CD4-positive, alpha-beta memory T cell (primary cell): ENCODE results near the gene FHIT. TPM values are rescaled to one million over a fixed set of nuclear protein-coding genes. Genes with fewer than 3 reads are reported as not detected.

Source experiments
- CTCF ChIA-PET: fragments of 350-600 bp; sonication (Branson Sonifier 250); formaldehyde crosslinking; loops from one replicate; lab custom pipeline; 2021; ENCODE audit warnings: inconsistent platforms; ENCODE audit not compliant: partially characterized antibody; lab: Charles Lee
- POLR2A ChIA-PET: fragments of 350-600 bp; sonication (Branson Sonifier 250); formaldehyde crosslinking; loops from one replicate; lab custom pipeline; 2021; ENCODE audit not compliant: partially characterized antibody; lab: Charles Lee
- DNase-seq, 5 donors: peaks; one replicate each; pipeline versions ENCODE4 v3.0.0 to v3.0.0-alpha.2; 2020 to 2022; ENCODE audit warnings: mixed read lengths in 1 of 5
- H3K27ac ChIP-seq: one replicate; pipeline ENCODE4 v1.7.0; 2013; ENCODE audit warnings: low read depth, low read length
- H3K27me3 ChIP-seq: 2 replicates; pipeline ENCODE4 v1.7.0; 2013; ENCODE audit warnings: mild to moderate bottlenecking, low read length, moderate library complexity; ENCODE audit not compliant: insufficient read depth
- H3K36me3 ChIP-seq: 2 replicates; pipeline ENCODE4 v1.7.0; 2013; ENCODE audit warnings: mild to moderate bottlenecking, low read length, moderate library complexity; ENCODE audit not compliant: insufficient read depth
- H3K4me1 ChIP-seq: 2 replicates; pipeline ENCODE4 v1.7.0; 2013; ENCODE audit warnings: mild to moderate bottlenecking, low read length, moderate library complexity; ENCODE audit not compliant: insufficient read depth
- H3K4me3 ChIP-seq, 2 donors: one replicate each; pipeline ENCODE4 v1.7.0; 2013; ENCODE audit warnings: low read length in 2 of 2, mild to moderate bottlenecking in 1 of 2
- H3K9me3 ChIP-seq, 2 donors: one replicate each; pipeline ENCODE4 v1.7.0; 2013; ENCODE audit warnings: low read length in 2 of 2, control low read depth in 1 of 2; ENCODE audit not compliant: control insufficient read depth in 1 of 2
- H3K27ac Mint-ChIP-seq, 7 donors: one replicate each; pipeline ENCODE4 v1.8.0; 2020 to 2021; ENCODE audit warnings: mixed read lengths in 7 of 7, mild to moderate bottlenecking in 6 of 7, inconsistent platforms in 3 of 7, moderate library complexity in 3 of 7
- H3K27me3 Mint-ChIP-seq, 2 donors: one replicate each; pipeline ENCODE4 v1.8.0; 2020 to 2021; ENCODE audit warnings: mixed read lengths in 2 of 2
- H3K36me3 Mint-ChIP-seq, 2 donors: one replicate each; pipeline ENCODE4 v1.8.0; 2020 to 2021; ENCODE audit warnings: mixed read lengths in 2 of 2, inconsistent platforms in 1 of 2, mild to moderate bottlenecking in 1 of 2
- H3K4me1 Mint-ChIP-seq, 4 donors: one replicate each; pipeline ENCODE4 v1.8.0; 2020 to 2021; ENCODE audit warnings: mixed read lengths in 4 of 4, mild to moderate bottlenecking in 1 of 4
- H3K4me3 Mint-ChIP-seq, 8 donors: one replicate each; pipeline ENCODE4 v1.8.0; 2020 to 2021; ENCODE audit warnings: mixed read lengths in 8 of 8, mild to moderate bottlenecking in 7 of 8, moderate library complexity in 6 of 8, inconsistent platforms in 3 of 8
- H3K9me3 Mint-ChIP-seq, 8 donors: one replicate each; pipeline ENCODE4 v1.8.0; 2020 to 2021; ENCODE audit warnings: mixed read lengths in 8 of 8, mild to moderate bottlenecking in 5 of 8, inconsistent platforms in 3 of 8, moderate library complexity in 1 of 8
- intact Hi-C: fragments of 100-400 bp; cut with micrococcal nuclease; formaldehyde crosslinking; loops from one replicate; pipeline ENCODE4 v1.15.1; 2023
- polyA plus RNA-seq, 2 donors: library from polyadenylated mRNA; unstranded; fragments of 300-500 nt; fragmentation: Illumina TruSeq; gene quantifications; one replicate each; pipeline ENCODE4 v1.2.3, GENCODE V29; 2021
- total RNA-seq, 2 experiments: library from RNA; stranded (reverse); gene quantifications; one replicate each; pipeline ENCODE4 v1.2.3, GENCODE V29; 2021

FHIT gene
- total and polyA plus RNA-seq, 4 experiments from 2014 or later = 8.5 to 58.7 (median 33.2) TPM

GRCh38 chr3:60000311-60001105, 1250.7 kb downstream of the FHIT start:
- Histone ChIP-seq H3K4me3 (no peak overlapping the region), H3K36me3 (no peaks in the 10 kb centered on the region), H3K27me3 (no peaks in the 10 kb centered on the region), H3K9me3 (no peaks in the 10 kb centered on the region), H3K4me1 (peaks cover 28% of the 10 kb centered on the region), H3K27ac (no peak overlapping the region)
- intact Hi-C loops = no loop called here
- H3K9me3 Mint-ChIP-seq = peaks cover 0 to 3% (median 0%) of the 10 kb centered on the region in 8 donors
- peaks cover 0 to 4% of the 10 kb centered on the region in 2 donors for H3K36me3 Mint-ChIP-seq
- H3K27me3 Mint-ChIP-seq = no peaks in the 10 kb centered on the region
- ChIA-PET POLR2A (interaction anchor here (1.8 kb wide), 1 partner anchor 10 kb away, joined by 8 read pairs; no protein-coding TSS in a partner anchor), CTCF (interaction anchor here (1.9 kb wide), 1 partner anchor 11 kb away, joined by 5 read pairs; no protein-coding TSS in a partner anchor)
- DNase-seq = no peak
- peak overlapping the region in 1 of 7 donors; percentile 13 for H3K27ac Mint-ChIP-seq
- H3K4me1 Mint-ChIP-seq = peaks cover 24 to 48% (median 39%) of the 10 kb centered on the region in 4 donors
- peak overlapping the region in 2 of 8 donors; percentile 54 to 64 for H3K4me3 Mint-ChIP-seq

GRCh38 chr3:59998058-59998457, 1253.2 kb downstream of the FHIT start:
- no peak for DNase-seq
- ChIA-PET CTCF (interaction anchor here (0.9 kb wide), 1 partner anchor 13 kb away, joined by 3 read pairs; no protein-coding TSS in a partner anchor), POLR2A (interaction anchor here (1.7 kb wide), 1 partner anchor 12 kb away, joined by 7 read pairs; no protein-coding TSS in a partner anchor)
- peak overlapping the region in 1 of 7 donors; percentile 1 for H3K27ac Mint-ChIP-seq
- intact Hi-C loops = no loop called here
- peaks cover 30% of the 10 kb centered on the region for H3K4me1 ChIP-seq
- H3K27ac ChIP-seq = no peak overlapping the region
- H3K27me3 Mint-ChIP-seq = no peaks in the 10 kb centered on the region
- no peak overlapping the region for H3K4me3 ChIP-seq
- H3K36me3 ChIP-seq = no peaks in the 10 kb centered on the region
- H3K9me3 ChIP-seq = no peaks in the 10 kb centered on the region
- no peaks in the 10 kb centered on the region for H3K27me3 ChIP-seq
- peaks cover 0 to 9% of the 10 kb centered on the region in 2 donors for H3K36me3 Mint-ChIP-seq
- peaks cover 25 to 58% (median 41%) of the 10 kb centered on the region in 4 donors for H3K4me1 Mint-ChIP-seq
- H3K4me3 Mint-ChIP-seq = no peak overlapping the region
- peaks cover 0 to 3% (median 0%) of the 10 kb centered on the region in 8 donors for H3K9me3 Mint-ChIP-seq

- Histone ChIP-seq H3K27ac (no peak overlapping the region), H3K27me3 (no peaks in the 10 kb centered on the region), H3K4me3 (no peak overlapping the region), H3K9me3 (no peaks in the 10 kb centered on the region), H3K4me1 (peaks cover 30% of the 10 kb centered on the region), H3K36me3 (no peaks in the 10 kb centered on the region)
- CTCF ChIA-PET = interaction anchor here (0.9 kb wide), 1 partner anchor 13 kb away, joined by 3 read pairs; no protein-coding TSS in a partner anchor
- POLR2A ChIA-PET = interaction anchor here (1.7 kb wide), 1 partner anchor 13 kb away, joined by 7 read pairs; no protein-coding TSS in a partner anchor
- H3K4me3 Mint-ChIP-seq = no peak overlapping the region
- peaks cover 0 to 3% (median 0%) of the 10 kb centered on the region in 8 donors for H3K9me3 Mint-ChIP-seq
- peaks cover 29 to 58% (median 45%) of the 10 kb centered on the region in 4 donors for H3K4me1 Mint-ChIP-seq
- no peak for DNase-seq
- peaks cover 2 to 9% of the 10 kb centered on the region in 2 donors for H3K36me3 Mint-ChIP-seq
- no peaks in the 10 kb centered on the region for H3K27me3 Mint-ChIP-seq
- intact Hi-C loops = no loop called here
- H3K27ac Mint-ChIP-seq = no peak overlapping the region
Observed at GRCh38 chr3:59997583-59997982, 1253.7 kb downstream of the FHIT start.

DNA sequence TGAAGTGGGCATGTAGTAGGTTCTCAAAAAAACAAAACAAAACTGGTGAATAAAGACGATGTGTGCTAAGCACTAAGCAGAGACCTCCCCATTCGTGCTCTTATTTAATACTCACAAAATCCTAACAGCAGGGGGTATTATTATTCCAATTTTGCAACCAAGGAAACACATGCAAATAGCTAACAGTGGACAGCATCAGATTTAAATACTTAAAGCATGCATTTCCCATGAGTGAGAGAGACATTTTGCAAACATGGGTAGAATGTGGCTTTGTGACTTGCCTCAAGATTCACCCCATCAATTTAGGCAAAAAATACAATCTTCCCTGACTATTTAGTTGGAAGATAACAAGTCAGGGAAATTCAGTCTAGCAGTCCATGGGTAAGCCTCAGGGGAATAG, 1255.2 kb downstream of the FHIT start:
- Mint-ChIP-seq H3K4me3 (peak overlapping the region in 3 of 8 donors; percentile 21 to 38 (median 31)), H3K27ac (peak overlapping the region in 4 of 7 donors; percentile 1 to 88 (median 63)), H3K4me1 (peaks cover 24 to 45% (median 37%) of the 10 kb centered on the region in 4 donors), H3K36me3 (peaks cover 2 to 18% of the 10 kb centered on the region in 2 donors), H3K27me3 (no peaks in the 10 kb centered on the region), H3K9me3 (peaks cover 0 to 4% (median 0%) of the 10 kb centered on the region in 8 donors)
- Histone ChIP-seq H3K4me1 (peaks cover 22% of the 10 kb centered on the region), H3K27ac (no peak overlapping the region), H3K36me3 (no peaks in the 10 kb centered on the region), H3K27me3 (no peaks in the 10 kb centered on the region), H3K4me3 (no peak overlapping the region), H3K9me3 (no peaks in the 10 kb centered on the region)
- intact Hi-C loops = no loop called here
- POLR2A ChIA-PET = interaction anchor here (0.6 kb wide), 1 partner anchor 15 kb away, joined by 6 read pairs; no protein-coding TSS in a partner anchor
- DNase-seq = no peak
- CTCF ChIA-PET = interaction anchor here (0.7 to 1.6 kb wide), 6 partner anchors 11 to 435 kb away, joined by 3 to 4 read pairs (median 3); no protein-coding TSS in a partner anchor

DNA sequence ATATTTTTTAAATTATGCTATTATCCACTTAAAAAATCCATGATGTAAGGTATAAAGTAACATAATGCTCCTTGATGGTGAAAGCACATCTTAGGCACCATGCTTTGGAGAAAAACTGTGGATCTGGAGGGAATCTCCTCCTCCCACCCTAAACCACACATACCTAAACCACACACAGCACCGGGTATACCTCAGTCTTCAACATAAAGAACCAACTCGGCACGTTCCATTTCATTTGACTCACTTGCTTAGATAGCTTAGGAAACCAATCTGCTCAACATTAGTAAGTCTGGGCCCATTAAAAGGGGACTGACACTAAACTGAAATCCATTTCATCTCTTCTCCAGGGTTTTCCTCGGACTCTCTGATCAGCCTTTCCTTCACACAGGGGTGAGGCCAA, 1255.7 kb downstream of the FHIT start:
- ChIA-PET POLR2A (interaction anchor here (1.9 to 3.6 kb wide), 2 partner anchors 15 to 22 kb away, joined by 6 to 17 read pairs; no protein-coding TSS in a partner anchor), CTCF (interaction anchor here (0.7 to 1.6 kb wide), 7 partner anchors 11 to 436 kb away, joined by 3 to 4 read pairs (median 3); no protein-coding TSS in a partner anchor)
- Mint-ChIP-seq H3K4me3 (peak overlapping the region in 2 of 8 donors; percentile 31 to 38), H3K27ac (peak overlapping the region in 5 of 7 donors; percentile 0 to 88 (median 48)), H3K27me3 (no peaks in the 10 kb centered on the region), H3K4me1 (peaks cover 24 to 41% (median 34%) of the 10 kb centered on the region in 4 donors), H3K36me3 (peaks cover 2 to 14% of the 10 kb centered on the region in 2 donors), H3K9me3 (peaks cover 0 to 4% (median 0%) of the 10 kb centered on the region in 8 donors)
- no peak overlapping the region for H3K4me3 ChIP-seq
- no peaks in the 10 kb centered on the region for H3K36me3 ChIP-seq
- H3K4me1 ChIP-seq = peaks cover 19% of the 10 kb centered on the region
- intact Hi-C loops = no loop called here
- H3K27me3 ChIP-seq = no peaks in the 10 kb centered on the region
- no peaks in the 10 kb centered on the region for H3K9me3 ChIP-seq
- DNase-seq = no peak
- no peak overlapping the region for H3K27ac ChIP-seq

GRCh38 chr3:59994732-59995304, 1256.4 kb downstream of the FHIT start:
- H3K27me3 Mint-ChIP-seq = no peaks in the 10 kb centered on the region
- peak overlapping the region in 4 of 7 donors; percentile 1 to 77 (median 8) for H3K27ac Mint-ChIP-seq
- Histone ChIP-seq H3K4me1 (peaks cover 23% of the 10 kb centered on the region), H3K4me3 (no peak overlapping the region), H3K27me3 (no peaks in the 10 kb centered on the region), H3K9me3 (no peaks in the 10 kb centered on the region), H3K36me3 (no peaks in the 10 kb centered on the region), H3K27ac (no peak overlapping the region)
- ChIA-PET CTCF (interaction anchor here (1.1 to 1.6 kb wide), 4 partner anchors 12 to 175 kb away, joined by 3 to 4 read pairs (median 4); no protein-coding TSS in a partner anchor), POLR2A (interaction anchor here (1.9 to 3.6 kb wide), 3 partner anchors 10 to 23 kb away, joined by 4 to 17 read pairs (median 6); no protein-coding TSS in a partner anchor)
- no peak for DNase-seq
- H3K36me3 Mint-ChIP-seq = peaks cover 2 to 14% of the 10 kb centered on the region in 2 donors
- H3K4me3 Mint-ChIP-seq = peak overlapping the region in 3 of 8 donors; percentile 5 to 7 (median 6)
- peaks cover 24 to 39% (median 35%) of the 10 kb centered on the region in 4 donors for H3K4me1 Mint-ChIP-seq
- intact Hi-C loops = no loop called here
- peaks cover 0 to 4% (median 0%) of the 10 kb centered on the region in 8 donors for H3K9me3 Mint-ChIP-seq
